GM23338 (cell line): ENCODE data around the gene MGAT2.

Source experiments
- CREB1 ChIP-seq: fragments of 250-450 bp; sonication (Bioruptor Pico); IDR thresholded peaks from 2 replicates; pipeline ENCODE4 v1.5.0; 2020; ENCODE audit warnings: low read depth, mild to moderate bottlenecking, moderate library complexity
- CTCF ChIP-seq, 2 experiments: fragments of 200-600 bp in 1 of 2; sonication (generic) in 1 of 2; conservative IDR thresholded peaks; 2 replicates each; pipeline versions ENCODE4 v1.5.1 to v1.6.1; 2016 to 2017; ENCODE audit warnings: antibody characterized with exemption in 2 of 2, low read depth in 2 of 2, mild to moderate bottlenecking in 2 of 2, moderate library complexity in 1 of 2
- ETS1 ChIP-seq: IDR thresholded peaks from 2 replicates; pipeline ENCODE4 v1.6.1; 2016; ENCODE audit warnings: antibody characterized with exemption
- EZH2 ChIP-seq: fragments of 200-600 bp; sonication (generic); IDR thresholded peaks from one replicate; pipeline ENCODE4 v1.8.0; 2017; ENCODE audit warnings: antibody characterized with exemption, mild to moderate bottlenecking, low read depth; ENCODE audit not compliant: unreplicated experiment
- JUNB ChIP-seq: IDR thresholded peaks from one replicate; pipeline ENCODE4 v1.6.1; 2016; ENCODE audit warnings: antibody characterized with exemption; ENCODE audit not compliant: unreplicated experiment
- NANOG ChIP-seq: IDR thresholded peaks from 2 replicates; pipeline ENCODE4 v1.6.1; 2016; ENCODE audit warnings: antibody characterized with exemption, borderline replicate concordance
- POLR2AphosphoS5 ChIP-seq: IDR thresholded peaks from 2 replicates; pipeline ENCODE4 v1.6.1; 2016; ENCODE audit warnings: antibody characterized with exemption, low read depth
- REST ChIP-seq: IDR thresholded peaks from one replicate; pipeline ENCODE4 v1.6.1; 2018; ENCODE audit warnings: antibody characterized with exemption; ENCODE audit not compliant: unreplicated experiment
- STAT1 ChIP-seq: IDR thresholded peaks from one replicate; pipeline ENCODE4 v1.6.1; 2016; ENCODE audit warnings: antibody characterized with exemption; ENCODE audit not compliant: unreplicated experiment
- ZNF114 ChIP-seq: fragments of 250-450 bp; sonication (Bioruptor Pico); IDR thresholded peaks from 2 replicates; pipeline ENCODE4 v1.5.0; 2020; ENCODE audit warnings: mild to moderate bottlenecking, moderate library complexity

- TF ChIP-seq CTCF (conservative IDR thresholded peaks at IDR 0.05; ENCODE audit: low read depth in 2 of 2), result no peak
- TF ChIP-seq EZH2, result no peak
- TF ChIP-seq CREB1, result no peak
- TF ChIP-seq NANOG, result no peak
- TF ChIP-seq POLR2AphosphoS5, result no peak
- no peak for TF ChIP-seq JUNB
- no peak for TF ChIP-seq REST
- TF ChIP-seq ETS1, result no peak
- TF ChIP-seq ZNF114, result no peak
- no peak for TF ChIP-seq STAT1
These were observed 16.3 kb downstream of the MGAT2 start for GRCh38 chr14:49636866-49637265.
